GM19467 (cell line): ENCODE data around the gene PPP1R9A.

Experiments
- ATAC-seq: cut with Tn5 transposase; IDR thresholded peaks from one replicate; pipeline ENCODE4 v1.9.1; 2021; ENCODE audit warnings: mild to moderate bottlenecking, moderate library complexity; ENCODE audit not compliant: unreplicated experiment

Gene PPP1R9A

DNA sequence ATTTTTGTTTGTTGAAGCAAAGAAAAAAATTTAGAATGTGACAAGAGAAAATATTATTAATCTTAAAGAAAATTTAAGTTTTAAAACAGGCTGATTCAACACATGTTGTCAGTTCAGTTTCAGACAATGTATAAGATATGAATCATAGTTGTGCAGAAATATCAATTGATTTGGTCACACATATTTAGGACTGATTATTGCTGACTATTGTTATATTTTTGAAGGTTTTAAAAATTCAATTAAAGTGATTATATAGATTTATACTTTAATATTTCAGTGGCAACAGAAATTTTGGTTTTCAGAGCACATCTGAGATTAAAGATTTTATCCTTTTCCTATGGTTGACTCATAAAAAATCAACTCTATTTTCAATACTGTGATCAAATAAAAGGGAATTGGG, 284.4 kb downstream of the PPP1R9A start:
- no peak for ATAC-seq

- ATAC-seq: no peak
Measured at GRCh38 chr7:95198863-95199262, 291.5 kb downstream of the PPP1R9A start.

GRCh38 chr7:95199779-95200558, 292.6 kb downstream of the PPP1R9A start:
- no peak for ATAC-seq

- no peak for ATAC-seq
Measured at GRCh38 chr7:95200741-95201140, 293.3 kb downstream of the PPP1R9A start.

- ATAC-seq: no peak
Measured at GRCh38 chr7:95201727-95202126, 294.3 kb downstream of the PPP1R9A start.

- no peak for ATAC-seq
Measured at GRCh38 chr7:95204618-95205017, 297.2 kb downstream of the PPP1R9A start.

DNA sequence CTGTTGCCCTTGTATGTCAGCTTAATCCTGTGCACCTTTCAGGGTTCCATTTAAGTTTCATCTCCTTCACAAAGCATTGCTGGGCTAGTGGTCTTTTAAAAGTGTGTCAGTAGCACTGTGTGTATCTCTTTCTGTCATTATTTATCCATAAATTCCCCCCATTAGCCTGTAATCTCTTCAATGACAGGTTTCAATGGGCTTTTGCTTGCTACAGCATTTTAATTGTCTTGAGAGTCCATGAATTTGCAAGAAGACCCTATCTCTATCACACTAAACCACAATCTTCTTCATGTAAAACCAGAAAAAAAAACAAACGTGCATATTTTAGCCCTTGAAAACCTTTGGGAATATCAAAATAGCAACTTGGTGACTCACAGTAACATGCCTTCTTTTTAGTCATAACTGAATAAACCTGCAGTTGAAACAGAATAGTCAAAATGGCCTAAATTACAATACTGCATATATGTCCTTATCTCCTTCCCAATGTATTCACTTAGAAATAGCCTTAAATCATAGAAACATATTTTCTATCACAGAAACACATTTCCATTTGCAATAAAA, 298.4 kb downstream of the PPP1R9A start:
- no peak for ATAC-seq

- ATAC-seq: no peak
Measured at GRCh38 chr7:95209276-95209675, 301.9 kb downstream of the PPP1R9A start.

DNA sequence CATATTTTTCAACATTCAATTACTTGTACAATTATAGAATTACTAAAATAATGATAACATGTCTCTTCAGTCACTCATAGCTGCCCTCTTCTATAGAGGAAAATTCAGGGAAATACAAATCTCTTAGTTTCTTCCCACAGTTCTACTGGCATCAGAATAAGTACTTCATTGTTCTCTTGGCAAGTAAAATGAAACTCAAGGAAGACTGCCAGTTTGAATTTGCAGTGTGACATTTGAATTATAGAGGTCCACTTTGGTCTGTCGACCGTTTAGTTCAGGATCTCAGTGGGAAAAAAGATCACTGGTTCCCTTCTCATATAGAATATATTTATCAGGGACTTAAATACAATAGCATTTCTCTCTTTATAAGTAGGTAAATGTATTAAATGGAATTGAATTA, 302.4 kb downstream of the PPP1R9A start:
- no peak for ATAC-seq

DNA sequence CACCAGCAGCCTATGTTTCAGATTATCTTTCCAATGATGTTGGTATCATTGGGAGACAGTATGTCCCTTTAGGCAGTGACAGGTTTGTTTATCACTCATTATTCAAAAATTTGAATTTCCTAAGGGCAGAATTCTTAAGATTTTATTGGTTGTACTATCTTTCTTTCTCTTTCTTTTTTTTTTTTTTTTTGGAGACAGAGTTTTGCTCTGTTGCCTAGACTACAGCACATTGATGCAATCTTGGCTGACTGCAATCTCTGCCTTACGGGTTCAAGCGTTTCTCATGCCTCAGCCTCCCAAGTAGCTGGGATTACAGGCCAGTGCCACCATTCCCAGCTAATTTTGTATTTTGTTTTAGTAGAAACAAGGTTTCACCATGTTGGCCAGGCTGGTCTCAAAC, 305.8 kb downstream of the PPP1R9A start:
- ATAC-seq: no peak

DNA sequence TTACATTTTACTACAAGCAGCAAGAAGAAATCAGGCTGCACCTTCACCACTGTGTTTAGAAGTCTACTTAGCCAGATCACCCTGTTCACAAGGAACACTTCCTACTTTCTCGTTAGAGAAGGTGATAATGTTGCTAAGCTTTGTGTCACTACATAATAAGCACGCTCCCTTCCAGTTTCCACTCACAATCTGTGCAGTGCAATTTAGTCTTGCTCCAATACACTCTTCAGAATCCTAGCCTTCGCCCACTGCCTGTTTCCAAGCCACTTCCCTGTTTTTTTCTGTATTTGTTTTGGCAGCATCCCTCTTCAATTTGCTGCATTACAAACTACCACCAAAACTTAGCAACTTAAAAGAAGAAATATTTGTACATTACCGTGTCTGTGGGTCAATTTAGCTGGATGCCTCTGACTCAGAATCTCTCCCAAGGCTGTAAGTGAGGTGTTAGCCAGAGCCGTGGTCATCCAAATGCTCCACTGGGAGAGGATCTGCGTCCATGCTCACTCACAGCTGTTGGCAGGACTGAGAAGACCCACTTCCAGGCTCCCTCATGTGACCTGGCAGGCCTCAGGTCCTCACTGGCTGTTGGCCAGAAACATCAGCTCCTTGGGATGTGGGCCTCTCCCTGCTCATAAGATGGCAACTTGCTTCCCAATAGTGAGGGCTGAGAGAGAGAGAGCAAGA, 306.6 kb downstream of the PPP1R9A start:
- ATAC-seq: no peak

- ATAC-seq: no peak
Measured at GRCh38 chr7:95219721-95220120, 312.3 kb downstream of the PPP1R9A start.

DNA sequence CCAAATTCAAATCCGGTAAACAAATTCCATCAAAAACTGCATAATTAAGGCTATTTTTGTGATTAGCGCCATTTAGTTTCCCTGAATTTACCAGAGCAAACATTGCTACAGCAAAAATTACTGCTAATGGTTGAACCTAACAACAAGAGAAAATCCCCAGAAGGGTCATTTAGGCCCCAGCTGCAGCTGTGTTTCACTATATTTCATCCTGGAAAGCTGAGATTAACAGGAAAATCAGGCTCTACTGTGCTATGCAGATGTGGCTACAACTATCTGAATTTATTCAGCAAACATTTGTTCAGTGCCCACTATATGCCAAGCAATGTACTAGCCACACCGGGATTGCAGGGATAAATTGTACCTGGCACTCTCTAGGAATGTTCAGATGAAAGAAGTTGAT, 312.9 kb downstream of the PPP1R9A start:
- ATAC-seq: no peak

- ATAC-seq: no peak
Measured at GRCh38 chr7:95225301-95225700, 317.9 kb downstream of the PPP1R9A start.

- ATAC-seq: no peak
Measured at GRCh38 chr7:95229301-95229700, 321.9 kb downstream of the PPP1R9A start.

- no peak for ATAC-seq
Measured at GRCh38 chr7:95238252-95238943, 331.0 kb downstream of the PPP1R9A start.

DNA sequence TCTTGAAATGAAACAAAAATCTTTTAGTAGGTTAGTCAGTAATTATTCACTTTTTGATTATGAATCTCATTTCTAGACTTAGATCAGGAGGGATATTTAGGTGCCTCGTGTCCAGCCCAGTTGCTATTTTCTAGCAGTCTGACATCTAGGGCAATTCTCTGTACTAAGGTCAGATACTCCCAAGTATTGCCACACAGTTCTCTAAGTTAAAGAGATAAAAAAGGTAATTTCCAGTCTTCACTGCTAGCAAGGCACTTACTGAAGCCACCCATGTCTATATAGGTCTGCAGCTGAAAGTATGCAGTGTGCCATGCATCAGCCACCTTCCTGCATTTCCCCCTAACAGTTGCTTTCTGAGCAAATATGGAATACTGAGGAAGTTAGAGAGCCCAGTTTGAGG, 333.5 kb downstream of the PPP1R9A start:
- ATAC-seq: no peak

- no peak for ATAC-seq
Measured at GRCh38 chr7:95242266-95242665, 334.9 kb downstream of the PPP1R9A start.

DNA sequence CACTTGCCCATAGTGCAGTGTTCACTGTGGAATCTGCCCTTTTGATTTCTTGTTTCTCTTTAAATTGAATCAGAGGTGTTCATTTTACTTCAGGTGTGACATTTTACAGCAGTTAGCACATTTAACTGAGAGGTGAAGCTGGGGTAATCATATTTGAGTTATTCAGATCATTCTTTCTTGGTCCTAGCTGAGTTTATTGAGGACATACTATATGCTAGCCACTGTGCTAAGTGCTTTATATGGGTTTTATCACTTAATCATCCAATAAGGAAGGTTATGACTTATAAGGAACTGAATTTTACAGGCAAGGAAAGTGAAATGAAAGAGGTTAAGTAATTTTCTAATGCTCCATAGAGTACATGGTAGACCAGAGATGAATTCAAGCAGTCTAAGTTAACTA, 337.2 kb downstream of the PPP1R9A start:
- ATAC-seq: no peak

DNA sequence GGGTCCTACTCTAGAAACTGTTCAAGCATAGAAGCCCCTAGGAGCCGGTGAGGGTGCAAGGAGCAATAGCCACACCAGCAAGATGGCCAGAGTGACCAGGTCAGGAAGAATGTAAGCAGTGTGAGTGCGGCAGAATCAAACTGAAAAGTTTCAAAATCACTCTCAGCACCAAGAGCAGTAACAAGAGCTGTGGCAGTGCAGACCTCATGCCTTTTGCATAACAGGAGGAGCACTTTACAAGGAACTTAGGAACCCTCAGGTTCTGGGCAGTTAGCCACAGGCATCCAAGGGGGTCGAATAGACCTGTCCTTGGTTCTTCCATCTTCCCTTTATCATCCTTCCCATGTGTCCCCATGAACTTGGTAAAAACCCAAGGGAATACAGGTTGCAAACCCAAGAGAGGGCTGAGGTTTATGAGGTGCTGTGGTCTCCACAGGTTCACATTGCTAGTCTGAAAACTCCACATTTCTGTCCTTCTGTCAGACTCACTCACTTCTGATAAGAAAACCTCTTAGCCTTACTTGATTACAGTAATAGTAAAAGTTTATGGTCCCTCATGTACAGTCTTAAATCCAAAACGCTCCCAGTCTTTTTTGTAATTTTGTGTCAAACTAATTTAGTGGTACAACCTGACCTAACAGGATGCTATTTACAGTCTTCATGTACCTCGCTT, 338.6 kb downstream of the PPP1R9A start:
- ATAC-seq: no peak

GRCh38 chr7:95246831-95247370, 339.5 kb downstream of the PPP1R9A start:
- ATAC-seq: peak; percentile 51
